ENCODE data around the gene CDK5. TPM values are rescaled to one million over a fixed set of nuclear protein-coding genes. Genes with fewer than 3 reads are reported as not detected.

CDK5 gene
- total RNA-seq, 1 experiment from 2014 or later = 19.8 TPM

DNA sequence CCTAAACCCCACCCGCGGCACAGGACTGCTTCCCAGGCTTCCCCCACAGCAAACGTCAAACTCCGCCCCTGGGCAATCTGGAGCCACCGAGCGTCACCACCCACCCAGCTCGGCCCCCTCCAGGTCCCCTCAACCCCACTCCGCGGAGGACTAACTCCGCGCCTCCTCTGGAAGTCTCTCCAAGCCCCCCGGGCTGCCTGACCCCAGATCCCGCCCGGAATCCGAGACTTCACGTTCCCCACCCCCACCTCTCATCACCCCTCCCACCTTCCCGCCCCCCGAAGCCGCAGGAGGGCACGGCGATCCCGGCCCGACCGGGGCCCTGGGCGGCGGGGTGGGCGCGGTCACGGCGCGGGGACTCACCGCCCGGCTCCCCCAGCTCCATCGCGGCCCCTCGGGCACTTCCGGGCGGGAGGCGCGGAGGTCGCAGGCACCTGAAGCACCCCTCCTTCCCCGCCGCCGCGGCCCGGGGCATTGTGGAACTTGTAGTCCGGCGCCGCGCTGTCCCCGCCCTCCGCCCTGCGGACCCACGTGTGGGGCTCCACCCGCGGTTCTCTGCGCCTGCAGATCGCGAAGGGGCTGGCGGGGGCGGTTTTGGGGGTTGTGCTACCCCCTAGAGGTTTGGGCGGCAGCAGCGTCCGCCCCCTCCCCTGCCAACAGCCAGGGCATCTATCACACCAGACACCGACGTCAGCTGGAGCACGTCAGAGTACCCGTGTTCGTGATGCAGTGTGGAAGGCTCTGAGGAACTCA is 25.6 kb upstream of the CDK5 start, which contains the start of gene TMUB1:
TSS of gene TMUB1 (minus strand) at position 423 of the 753 bp plus-strand sequence. CDS start 930 bp downstream, outside the sequence.
- Histone ChIP-seq H3K9me2 (ENCODE audit: insufficient read depth) (no peaks in the 10 kb centered on the region), H3K4me1 (ENCODE audit: control insufficient read depth in 1 of 2, insufficient read depth in 2 of 2, low read length in 2 of 2) (peaks cover 35 to 65% of the 10 kb centered on the region in 2 experiments), H4K20me1 (ENCODE audit: insufficient read depth) (no peaks in the 10 kb centered on the region), H3K4me2 (ENCODE audit: low read length) (peak within 1 kb of the TSS; percentile 94), H2AFZ (ENCODE audit: low read depth, low read length, poor library complexity, severe bottlenecking) (no peak within 1 kb of the TSS), H3K27ac (ENCODE audit: low read depth, low read length) (peak within 1 kb of the TSS; percentile 94), H3K79me2 (ENCODE audit: insufficient read depth, low read length) (peaks cover 57% of the 10 kb centered on the region), H3K36me3 (ENCODE audit: control insufficient read depth in 1 of 2, insufficient read depth in 2 of 2, low read length in 2 of 2) (no peaks in the 10 kb centered on the region), H3K27me3 (ENCODE audit: insufficient read depth, low read length) (no peaks in the 10 kb centered on the region), H3K4me3 (replicated peaks in 1 of 2; ENCODE audit: low read depth in 1 of 2, low read length in 2 of 2) (peak within 1 kb of the TSS; percentile 90 to 94), H3K9me3 (ENCODE audit: control insufficient read depth in 1 of 2, insufficient read depth in 1 of 2, low read depth in 1 of 2, low read length in 2 of 2) (no peaks in the 10 kb centered on the region), H3K9ac (ENCODE audit: low read length) (peak within 1 kb of the TSS; percentile 100)
- DNase-seq (ENCODE audit: low read depth, low spot score) (no peak), ATAC-seq (peak; percentile 43)
- ChIA-PET POLR2A (interaction anchor here (1.0 to 2.5 kb wide), 2 partner anchors 21 to 22 kb away, joined by 3 to 11 read pairs; no protein-coding TSS in a partner anchor), RAD21 (ENCODE audit: low non-redundant PET in 1 of 2, low total read pairs in 2 of 2, uncharacterized antibody in 2 of 2, unreplicated experiment in 2 of 2) (interaction anchor here in 1 of 2 experiments (0.7 kb wide), 1 partner anchor 117 kb away, joined by 3 read pairs; no protein-coding TSS in a partner anchor), CTCF (interaction anchor here (0.9 kb wide), 1 partner anchor 74 kb away, joined by 3 read pairs; no protein-coding TSS in a partner anchor)
- TF ChIP-seq, protein P1, sequence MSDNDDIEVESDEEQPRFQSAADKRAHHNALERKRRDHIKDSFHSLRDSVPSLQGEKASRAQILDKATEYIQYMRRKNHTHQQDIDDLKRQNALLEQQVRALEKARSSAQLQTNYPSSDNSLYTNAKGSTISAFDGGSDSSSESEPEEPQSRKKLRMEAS (IDR thresholded peaks at IDR 0.05) = no peak
- TF ChIP-seq POLR2AphosphoS5 (IDR thresholded peaks at IDR 0.05; ENCODE audit: low read depth, low read length) = peak; percentile 31; the same call in 1 of the 2 replicates
- intact Hi-C loops (cut with micrococcal nuclease) = loop anchor here (1.0 kb wide), 1 partner anchor 21 kb away; no protein-coding TSS in a partner anchor
- no TSS peak for BruUV-seq (replicated peaks)

DNA sequence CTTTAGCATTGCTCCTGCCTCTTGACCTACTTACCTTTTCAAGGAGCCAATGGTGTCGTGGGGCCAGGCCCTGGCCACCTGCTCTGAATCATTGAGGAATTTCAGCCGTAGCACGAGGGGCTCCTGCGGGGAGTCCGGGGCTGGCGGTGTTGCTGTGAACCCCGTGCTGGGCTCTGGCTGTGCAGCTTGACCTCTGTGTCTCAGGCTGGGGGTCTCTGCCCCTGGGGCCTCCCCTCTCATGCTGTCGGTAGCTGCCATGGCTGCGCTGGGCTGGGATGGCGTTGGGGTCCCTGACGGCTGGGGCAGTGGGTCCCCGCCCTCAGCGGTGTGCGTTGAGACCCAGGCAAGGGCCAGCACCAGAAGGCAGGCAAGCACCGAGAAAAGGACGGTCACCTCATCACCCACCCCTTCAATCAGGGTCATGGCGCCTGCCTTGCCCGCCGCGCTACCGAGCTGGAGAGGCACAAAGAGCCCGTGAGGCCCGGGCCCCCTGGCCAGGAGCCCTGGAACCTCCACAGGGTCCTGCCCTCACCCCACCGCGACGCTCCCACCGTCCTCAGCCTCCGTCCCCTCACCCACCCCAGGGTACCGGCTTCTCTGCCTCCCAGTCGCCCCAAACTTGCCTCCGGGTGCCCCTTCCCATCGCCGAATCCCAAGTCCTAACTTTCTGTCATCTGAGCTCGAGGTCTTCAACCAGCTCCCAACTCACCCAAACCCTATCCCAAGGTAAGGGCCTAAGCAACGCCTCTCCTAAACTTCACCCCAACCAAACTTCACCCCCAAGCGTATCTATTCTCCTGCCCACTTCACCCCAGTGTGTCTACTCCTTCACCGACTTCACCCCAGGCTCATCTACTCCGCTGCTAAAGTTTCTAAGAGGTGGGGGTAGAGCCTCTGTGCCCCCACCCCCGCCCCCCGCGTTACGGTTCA is 24.7 kb upstream of the CDK5 start:
- Histone ChIP-seq H3K9ac (ENCODE audit: low read length) (peak overlapping the region; percentile 100), H4K20me1 (ENCODE audit: insufficient read depth) (no peaks in the 10 kb centered on the region), H3K9me2 (ENCODE audit: insufficient read depth) (no peaks in the 10 kb centered on the region), H3K36me3 (ENCODE audit: control insufficient read depth in 1 of 2, insufficient read depth in 2 of 2, low read length in 2 of 2) (no peaks in the 10 kb centered on the region), H3K9me3 (ENCODE audit: control insufficient read depth in 1 of 2, insufficient read depth in 1 of 2, low read depth in 1 of 2, low read length in 2 of 2) (no peaks in the 10 kb centered on the region), H2AFZ (ENCODE audit: low read depth, low read length, poor library complexity, severe bottlenecking) (no peak overlapping the region), H3K79me2 (ENCODE audit: insufficient read depth, low read length) (peaks cover 48% of the 10 kb centered on the region), H3K4me3 (replicated peaks in 1 of 2; ENCODE audit: low read depth in 1 of 2, low read length in 2 of 2) (peak overlapping the region; percentile 90 to 94), H3K27me3 (ENCODE audit: insufficient read depth, low read length) (no peaks in the 10 kb centered on the region), H3K4me2 (ENCODE audit: low read length) (peak overlapping the region; percentile 94), H3K4me1 (ENCODE audit: control insufficient read depth in 1 of 2, insufficient read depth in 2 of 2, low read length in 2 of 2) (peaks cover 33 to 59% of the 10 kb centered on the region in 2 experiments), H3K27ac (ENCODE audit: low read depth, low read length) (peak overlapping the region; percentile 94)
- ATAC-seq (no peak), DNase-seq (ENCODE audit: low read depth, low spot score) (no peak)
- ChIA-PET RAD21 (ENCODE audit: low non-redundant PET in 1 of 2, low total read pairs in 2 of 2, uncharacterized antibody in 2 of 2, unreplicated experiment in 2 of 2) (interaction anchor here in 1 of 2 experiments (0.7 kb wide), 1 partner anchor 116 kb away, joined by 3 read pairs; no protein-coding TSS in a partner anchor), POLR2A (interaction anchor here (1.0 to 2.5 kb wide), 2 partner anchors 20 to 21 kb away, joined by 3 to 11 read pairs; no protein-coding TSS in a partner anchor), CTCF (interaction anchor here (0.9 kb wide), 1 partner anchor 73 kb away, joined by 3 read pairs; no protein-coding TSS in a partner anchor)
- intact Hi-C loops (cut with micrococcal nuclease) = loop anchor here (1.0 kb wide), 1 partner anchor 20 kb away; no protein-coding TSS in a partner anchor
- BruUV-seq (replicated peaks) = no TSS peak
- TF ChIP-seq EZH2phosphoT487 (IDR thresholded peaks at IDR 0.05; ENCODE audit: borderline replicate concordance) (no peak), CBX3 (IDR thresholded peaks at IDR 0.05; ENCODE audit: low read depth) (no peak), CEBPB (IDR thresholded peaks at IDR 0.05; ENCODE audit: low read depth) (no peak), SP1 (IDR thresholded peaks at IDR 0.05; ENCODE audit: low read depth) (no peak), EZH2 (IDR thresholded peaks at IDR 0.05) (no peak), SRF (IDR thresholded peaks at IDR 0.05; ENCODE audit: low read depth) (no peak), POLR2AphosphoS5 (IDR thresholded peaks at IDR 0.05; ENCODE audit: low read depth, low read length) (no peak), TCF7L2 (IDR thresholded peaks at IDR 0.05; ENCODE audit: borderline replicate concordance, extremely low read depth, insufficient read depth, insufficient read length) (no peak), JUND (IDR thresholded peaks at IDR 0.05) (no peak), ZNF274 (IDR thresholded peaks at IDR 0.05; ENCODE audit: low read depth, low read length) (no peak)
- TF ChIP-seq, protein P2, sequence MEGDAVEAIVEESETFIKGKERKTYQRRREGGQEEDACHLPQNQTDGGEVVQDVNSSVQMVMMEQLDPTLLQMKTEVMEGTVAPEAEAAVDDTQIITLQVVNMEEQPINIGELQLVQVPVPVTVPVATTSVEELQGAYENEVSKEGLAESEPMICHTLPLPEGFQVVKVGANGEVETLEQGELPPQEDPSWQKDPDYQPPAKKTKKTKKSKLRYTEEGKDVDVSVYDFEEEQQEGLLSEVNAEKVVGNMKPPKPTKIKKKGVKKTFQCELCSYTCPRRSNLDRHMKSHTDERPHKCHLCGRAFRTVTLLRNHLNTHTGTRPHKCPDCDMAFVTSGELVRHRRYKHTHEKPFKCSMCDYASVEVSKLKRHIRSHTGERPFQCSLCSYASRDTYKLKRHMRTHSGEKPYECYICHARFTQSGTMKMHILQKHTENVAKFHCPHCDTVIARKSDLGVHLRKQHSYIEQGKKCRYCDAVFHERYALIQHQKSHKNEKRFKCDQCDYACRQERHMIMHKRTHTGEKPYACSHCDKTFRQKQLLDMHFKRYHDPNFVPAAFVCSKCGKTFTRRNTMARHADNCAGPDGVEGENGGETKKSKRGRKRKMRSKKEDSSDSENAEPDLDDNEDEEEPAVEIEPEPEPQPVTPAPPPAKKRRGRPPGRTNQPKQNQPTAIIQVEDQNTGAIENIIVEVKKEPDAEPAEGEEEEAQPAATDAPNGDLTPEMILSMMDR (IDR thresholded peaks at IDR 0.05 in 2 of 3, conservative IDR thresholded peaks at IDR 0.05 in 1 of 3; ENCODE audit: borderline replicate concordance in 1 of 3, insufficient read depth in 1 of 3, low read depth in 2 of 3, low read length in 2 of 3) = no peak
- TF ChIP-seq, protein P3, sequence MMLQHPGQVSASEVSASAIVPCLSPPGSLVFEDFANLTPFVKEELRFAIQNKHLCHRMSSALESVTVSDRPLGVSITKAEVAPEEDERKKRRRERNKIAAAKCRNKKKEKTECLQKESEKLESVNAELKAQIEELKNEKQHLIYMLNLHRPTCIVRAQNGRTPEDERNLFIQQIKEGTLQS (IDR thresholded peaks at IDR 0.05) = no peak
- TF ChIP-seq, protein P1 (IDR thresholded peaks at IDR 0.05) = no peak

Measured in HCT116 (cell line).